Activated CD4-positive, alpha-beta T cell treated with anti-CD3 and anti-CD28 coated beads, Interleukin-2, amount 10 ng/mL, durations not matched to agents 24 days and 14 days (primary cell): ENCODE measurements around the gene OR1C1. TPM values are rescaled to one million over a fixed set of nuclear protein-coding genes. Genes with fewer than 3 reads are reported as not detected.
"Not testable (repeated sequence)": the region's sequence is repeated elsewhere in the genome, so short reads cannot be mapped to it uniquely, and the experiment has no call there.

Experiments used
- DNase-seq: peaks from one replicate; pipeline ENCODE4 v3.0.0; 2022
- H3K27ac Mint-ChIP-seq: one replicate; pipeline ENCODE4 v1.8.0; 2022; ENCODE audit warnings: mild to moderate bottlenecking, mixed read lengths
- H3K27me3 Mint-ChIP-seq: one replicate; pipeline ENCODE4 v1.8.0; 2022; ENCODE audit warnings: mixed read lengths
- H3K36me3 Mint-ChIP-seq: one replicate; pipeline ENCODE4 v1.8.0; 2022; ENCODE audit warnings: low read depth, mild to moderate bottlenecking, mixed read lengths
- H3K4me1 Mint-ChIP-seq: one replicate; pipeline ENCODE4 v1.8.0; 2021; ENCODE audit warnings: mixed read lengths
- H3K4me3 Mint-ChIP-seq: one replicate; pipeline ENCODE4 v1.8.0; 2022; ENCODE audit warnings: mild to moderate bottlenecking, moderate library complexity, mixed read lengths
- H3K9me3 Mint-ChIP-seq: one replicate; pipeline ENCODE4 v1.8.0; 2021; ENCODE audit warnings: mixed read lengths
- intact Hi-C: fragments of 100-400 bp; cut with micrococcal nuclease; formaldehyde crosslinking; loops from one replicate; pipeline ENCODE4 v1.15.1; 2023
- total RNA-seq: library from RNA; stranded (reverse); gene quantifications from 2 replicates; pipeline ENCODE4 v1.2.3, GENCODE V29; 2022

OR1C1 gene, protein sequence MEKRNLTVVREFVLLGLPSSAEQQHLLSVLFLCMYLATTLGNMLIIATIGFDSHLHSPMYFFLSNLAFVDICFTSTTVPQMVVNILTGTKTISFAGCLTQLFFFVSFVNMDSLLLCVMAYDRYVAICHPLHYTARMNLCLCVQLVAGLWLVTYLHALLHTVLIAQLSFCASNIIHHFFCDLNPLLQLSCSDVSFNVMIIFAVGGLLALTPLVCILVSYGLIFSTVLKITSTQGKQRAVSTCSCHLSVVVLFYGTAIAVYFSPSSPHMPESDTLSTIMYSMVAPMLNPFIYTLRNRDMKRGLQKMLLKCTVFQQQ
- not detected in 2 replicates for total RNA-seq

- intact Hi-C loops, result no loop called here
- Mint-ChIP-seq H3K4me3 (no peak within 1 kb of the TSS), H3K27me3 (no peaks in the 10 kb centered on the region), H3K9me3 (no peaks in the 10 kb centered on the region), H3K27ac (no peak within 1 kb of the TSS), H3K36me3 (no peaks in the 10 kb centered on the region), H3K4me1 (no peaks in the 10 kb centered on the region)
- no peak for DNase-seq
These were observed at the start of gene OR1C1 for GRCh38 chr1:247760456-247760855. Gene OR1C1 (minus strand): TSS chr1:247760556. CDS start chr1:247758406, 2,150 bp downstream.

- no peak for DNase-seq
- Mint-ChIP-seq H3K4me1 (no peaks in the 10 kb centered on the region), H3K27ac (no peak overlapping the region), H3K27me3 (no peaks in the 10 kb centered on the region), H3K36me3 (no peaks in the 10 kb centered on the region), H3K4me3 (no peak overlapping the region), H3K9me3 (no peaks in the 10 kb centered on the region)
- intact Hi-C loops, result no loop called here
These were observed 37.2 kb upstream of the OR1C1 start for GRCh38 chr1:247797518-247797917.

GRCh38 chr1:247769603-247770002 is 9.2 kb upstream of the OR1C1 start:
- Mint-ChIP-seq H3K27me3 (no peaks in the 10 kb centered on the region), H3K27ac (no peak overlapping the region), H3K4me1 (no peaks in the 10 kb centered on the region), H3K4me3 (no peak overlapping the region), H3K9me3 (no peaks in the 10 kb centered on the region), H3K36me3 (no peaks in the 10 kb centered on the region)
- intact Hi-C loops, result no loop called here
- DNase-seq, result no peak

DNA sequence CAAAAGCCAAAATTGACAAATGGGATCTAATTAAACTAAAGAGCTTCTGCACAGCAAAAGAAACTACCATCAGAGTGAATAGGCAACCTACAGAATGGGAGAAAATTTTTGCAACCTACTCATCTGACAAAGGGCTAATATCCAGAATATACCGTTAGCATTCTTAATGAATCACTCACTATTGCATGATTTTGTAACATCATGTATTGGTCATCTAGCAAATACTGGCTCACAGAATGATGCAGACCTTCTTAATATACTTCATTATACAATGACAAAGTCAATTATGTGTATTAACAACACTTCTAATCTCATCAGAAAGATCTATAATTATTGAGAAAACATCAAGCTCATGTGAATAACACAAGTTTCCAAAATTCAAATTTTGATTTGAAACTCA is 6.0 kb downstream of the OR1C1 start:
- intact Hi-C loops, H3K4me1 Mint-ChIP-seq, DNase-seq, H3K27me3 Mint-ChIP-seq, H3K4me3 Mint-ChIP-seq, H3K36me3 Mint-ChIP-seq, H3K9me3 Mint-ChIP-seq, H3K27ac Mint-ChIP-seq: not testable (repeated sequence)

DNA sequence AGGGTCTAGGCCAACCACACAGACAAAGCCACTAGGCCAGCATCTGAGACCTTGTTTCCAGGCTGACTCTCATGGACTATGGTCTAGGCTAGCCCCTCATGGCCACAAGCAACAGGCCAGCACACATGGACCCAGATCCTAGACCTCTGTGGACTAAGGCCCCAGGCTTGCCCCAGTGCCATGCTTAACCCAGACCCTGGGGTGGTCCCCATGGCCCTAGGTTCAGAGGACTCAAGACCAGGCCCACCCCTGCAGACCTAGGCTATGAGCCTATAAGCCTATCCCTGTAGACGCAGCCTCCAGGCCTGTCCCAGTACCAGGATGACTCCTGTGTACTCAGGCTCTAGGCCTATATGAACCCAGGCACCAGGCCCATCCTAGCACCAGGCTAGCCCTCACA is 10.5 kb downstream of the OR1C1 start:
- H3K4me3 Mint-ChIP-seq, result no peak overlapping the region
- no peaks in the 10 kb centered on the region for H3K9me3 Mint-ChIP-seq
- no peak overlapping the region for H3K27ac Mint-ChIP-seq
- no peaks in the 10 kb centered on the region for H3K27me3 Mint-ChIP-seq
- no peaks in the 10 kb centered on the region for H3K36me3 Mint-ChIP-seq
- no peak for DNase-seq
- H3K4me1 Mint-ChIP-seq, result no peaks in the 10 kb centered on the region
- intact Hi-C loops, result no loop called here

GRCh38 chr1:247748041-247748440 is 12.3 kb downstream of the OR1C1 start, which contains the start of gene OR14A2:
Gene OR14A2 (minus strand): TSS chr1:247748141.
- Mint-ChIP-seq H3K27me3 (no peaks in the 10 kb centered on the region), H3K36me3 (no peaks in the 10 kb centered on the region), H3K4me1 (no peaks in the 10 kb centered on the region), H3K4me3 (no peak within 1 kb of the TSS), H3K27ac (no peak within 1 kb of the TSS), H3K9me3 (no peaks in the 10 kb centered on the region)
- intact Hi-C loops, result no loop called here
- no peak for DNase-seq

- Mint-ChIP-seq H3K27me3 (no peaks in the 10 kb centered on the region), H3K36me3 (no peaks in the 10 kb centered on the region), H3K27ac (no peak overlapping the region), H3K4me1 (no peaks in the 10 kb centered on the region), H3K9me3 (no peaks in the 10 kb centered on the region), H3K4me3 (no peak overlapping the region)
- intact Hi-C loops, result no loop called here
- DNase-seq, result no peak
These were observed 12.7 kb downstream of the OR1C1 start for GRCh38 chr1:247747616-247748015.

DNA sequence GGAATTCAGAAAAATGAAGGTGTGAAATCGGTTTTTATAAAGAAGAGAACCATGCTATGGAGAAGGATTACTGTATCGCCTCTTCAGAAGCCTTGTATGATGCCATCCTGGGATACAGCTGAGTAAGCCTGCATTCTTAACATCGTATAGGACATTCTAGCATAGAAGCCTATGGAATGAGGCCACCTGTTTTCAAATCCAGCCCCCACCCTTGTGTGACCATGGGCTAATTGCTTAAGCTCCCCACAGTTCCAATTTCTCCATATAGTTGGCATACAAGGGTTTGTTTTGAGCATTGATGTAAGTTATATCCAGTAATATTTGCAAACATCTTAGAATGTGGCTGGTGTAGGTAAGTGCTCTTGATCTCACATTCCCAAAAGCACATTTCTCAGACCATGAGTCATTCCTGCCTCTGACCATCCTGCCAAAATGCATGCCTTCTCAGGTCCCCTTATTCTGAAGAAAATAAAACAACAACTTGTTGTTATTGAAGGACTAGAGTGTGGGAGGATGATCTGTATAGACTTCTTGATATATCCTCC is 13.9 kb downstream of the OR1C1 start:
- Mint-ChIP-seq H3K36me3 (no peaks in the 10 kb centered on the region), H3K27ac (no peak overlapping the region), H3K9me3 (no peaks in the 10 kb centered on the region), H3K27me3 (no peaks in the 10 kb centered on the region), H3K4me3 (no peak overlapping the region), H3K4me1 (no peaks in the 10 kb centered on the region)
- DNase-seq, result no peak
- intact Hi-C loops, result no loop called here

GRCh38 chr1:247742215-247742760 is 18.1 kb downstream of the OR1C1 start:
- not testable (repeated sequence) for H3K4me3 Mint-ChIP-seq

GRCh38 chr1:247741756-247742155 is 18.6 kb downstream of the OR1C1 start:
- Mint-ChIP-seq H3K4me3 (no peak overlapping the region), H3K27ac (no peak overlapping the region), H3K36me3 (no peaks in the 10 kb centered on the region), H3K9me3 (no peaks in the 10 kb centered on the region), H3K4me1 (no peaks in the 10 kb centered on the region), H3K27me3 (no peaks in the 10 kb centered on the region)
- intact Hi-C loops, result no loop called here
- DNase-seq, result no peak

More at GRCh38 chr1:247742215-247742760, 18.1 kb downstream of the OR1C1 start:
- H3K4me1 Mint-ChIP-seq, H3K27ac Mint-ChIP-seq, H3K27me3 Mint-ChIP-seq, intact Hi-C loops, H3K36me3 Mint-ChIP-seq, DNase-seq, H3K9me3 Mint-ChIP-seq: not testable (repeated sequence)

- no peak overlapping the region for H3K27ac Mint-ChIP-seq
- intact Hi-C loops, result no loop called here
- no peak for DNase-seq
- no peaks in the 10 kb centered on the region for H3K36me3 Mint-ChIP-seq
- no peaks in the 10 kb centered on the region for H3K9me3 Mint-ChIP-seq
- H3K4me3 Mint-ChIP-seq, result no peak overlapping the region
- no peaks in the 10 kb centered on the region for H3K4me1 Mint-ChIP-seq
- no peaks in the 10 kb centered on the region for H3K27me3 Mint-ChIP-seq
These were observed 19.6 kb downstream of the OR1C1 start for GRCh38 chr1:247740721-247741120.

GRCh38 chr1:247738315-247738714 is 22.0 kb downstream of the OR1C1 start, which contains the start of gene OR14K1:
Gene OR14K1 (plus strand): TSS chr1:247738615. CDS start chr1:247738615, 0 bp downstream.
- H3K4me1 Mint-ChIP-seq, result no peaks in the 10 kb centered on the region
- intact Hi-C loops, result no loop called here

DNA sequence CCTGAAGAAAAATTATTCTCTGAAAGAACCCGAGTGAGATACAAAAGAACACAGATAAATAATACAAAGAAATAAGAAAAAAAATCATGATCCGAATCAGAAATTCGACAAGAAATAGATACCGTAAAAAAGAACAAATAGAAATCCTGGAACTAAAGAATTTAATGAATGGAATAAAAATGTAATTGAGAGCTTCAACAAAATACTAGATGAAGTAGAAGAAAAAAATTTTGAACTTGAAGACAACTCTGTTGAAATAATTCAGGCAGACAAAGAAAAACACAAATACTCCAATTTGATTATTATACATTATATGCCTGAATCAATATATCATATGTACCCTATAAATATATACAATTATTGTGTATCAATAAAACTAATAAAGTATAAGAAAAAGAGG is 39.1 kb downstream of the OR1C1 start:
- no peaks in the 10 kb centered on the region for H3K4me1 Mint-ChIP-seq
- H3K27ac Mint-ChIP-seq, result no peak overlapping the region
- intact Hi-C loops, result no loop called here
- no peak overlapping the region for H3K4me3 Mint-ChIP-seq
- peaks cover 4% of the 10 kb centered on the region for H3K9me3 Mint-ChIP-seq
- no peaks in the 10 kb centered on the region for H3K36me3 Mint-ChIP-seq
- no peaks in the 10 kb centered on the region for H3K27me3 Mint-ChIP-seq
- DNase-seq, result no peak

More at GRCh38 chr1:247738315-247738714, 22.0 kb downstream of the OR1C1 start, which contains the start of gene OR14K1:
- Mint-ChIP-seq H3K27me3 (no peaks in the 10 kb centered on the region), H3K36me3 (no peaks in the 10 kb centered on the region), H3K27ac (no peak within 1 kb of the TSS), H3K9me3 (no peaks in the 10 kb centered on the region), H3K4me3 (no peak within 1 kb of the TSS)
- no peak for DNase-seq

DNA sequence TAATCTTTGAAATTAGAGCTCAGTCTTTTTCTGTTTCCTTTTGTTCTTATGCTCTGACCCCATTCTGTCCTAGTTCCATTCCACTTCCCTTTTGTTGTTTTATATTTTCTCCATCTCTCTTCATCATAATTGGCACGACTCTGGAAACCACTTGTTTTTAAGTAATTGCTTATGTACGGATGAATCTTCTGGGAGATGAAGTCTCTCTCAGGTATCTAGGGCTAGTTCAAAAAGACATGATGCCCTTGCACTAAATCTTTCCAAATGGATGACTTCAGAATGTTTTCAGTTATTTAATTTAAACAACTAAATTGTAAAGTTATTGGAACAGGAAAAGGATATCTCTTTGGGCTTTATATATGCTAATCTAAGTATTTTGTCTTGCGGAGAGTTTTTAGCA is 43.8 kb downstream of the OR1C1 start, which contains the start of gene OR6F1:
OR6F1 (minus strand) TSS at position 101 of the 400 bp plus-strand sequence. CDS start 3,891 bp downstream, outside the sequence.
- no peak within 1 kb of the TSS for H3K27ac Mint-ChIP-seq
- H3K4me3 Mint-ChIP-seq, result no peak within 1 kb of the TSS
- no peaks in the 10 kb centered on the region for H3K4me1 Mint-ChIP-seq
- intact Hi-C loops, result no loop called here
- no peak for DNase-seq
- no peaks in the 10 kb centered on the region for H3K27me3 Mint-ChIP-seq
- no peaks in the 10 kb centered on the region for H3K36me3 Mint-ChIP-seq
- H3K9me3 Mint-ChIP-seq, result no peaks in the 10 kb centered on the region
